GM18951 (cell line): ENCODE results near the gene SPATA24.
"Not testable (repeated sequence)": the region's sequence is repeated elsewhere in the genome, so short reads cannot be mapped to it uniquely, and the experiment has no call there.

Experiments used
- POLR2A ChIP-seq: IDR thresholded peaks from 4 replicates; pipeline ENCODE4 v1.6.1; 2011; ENCODE audit warnings: mild to moderate bottlenecking; ENCODE audit not compliant: insufficient read length, insufficient read depth; ENCODE audit errors: extremely low read depth
- in situ Hi-C: fragments of 300-500 bp; cut with MboI; formaldehyde crosslinking; loops from one replicate; pipeline ENCODE4 v1.12.0; 2022; ENCODE audit warnings: low sequenced_read_pairs, mixed read lengths, inconsistent platforms; ENCODE audit not compliant: unreplicated experiment

SPATA24 gene

GRCh38 chr5:139410993-139411828 lies 7.3 kb upstream of the SPATA24 start:
- in situ Hi-C loops = no loop called here
- TF ChIP-seq POLR2A = no peak

- in situ Hi-C loops = no loop called here
- no peak for TF ChIP-seq POLR2A
Measured at GRCh38 chr5:139410121-139410992, 6.5 kb upstream of the SPATA24 start.

GRCh38 chr5:139409116-139409515 lies 5.2 kb upstream of the SPATA24 start:
- in situ Hi-C loops = not testable (repeated sequence)

GRCh38 chr5:139408191-139408590 lies 4.3 kb upstream of the SPATA24 start:
- in situ Hi-C loops = no loop called here
- no peak for TF ChIP-seq POLR2A

- in situ Hi-C loops = no loop called here
- TF ChIP-seq POLR2A = no peak
Measured at GRCh38 chr5:139407517-139407916, 3.6 kb upstream of the SPATA24 start.

GRCh38 chr5:139406963-139407362 lies 3.1 kb upstream of the SPATA24 start:
- in situ Hi-C loops = no loop called here
- TF ChIP-seq POLR2A = no peak

- in situ Hi-C loops = no loop called here
Measured at GRCh38 chr5:139404484-139404840, 573 bp upstream of the SPATA24 start.

GRCh38 chr5:139403418-139403786 lies 487 bp downstream of the SPATA24 start:
- TF ChIP-seq POLR2A = peak; percentile 0
- in situ Hi-C loops = no loop called here

More at GRCh38 chr5:139404484-139404840, 573 bp upstream of the SPATA24 start:
- TF ChIP-seq POLR2A = no peak

- TF ChIP-seq POLR2A = no peak
- in situ Hi-C loops = no loop called here
Measured at GRCh38 chr5:139402561-139403158, 1.2 kb downstream of the SPATA24 start.

GRCh38 chr5:139401546-139401945 lies 2.3 kb downstream of the SPATA24 start:
- in situ Hi-C loops = no loop called here
- TF ChIP-seq POLR2A = no peak

GRCh38 chr5:139399501-139400121 lies 4.3 kb downstream of the SPATA24 start:
- in situ Hi-C loops = no loop called here
- TF ChIP-seq POLR2A = peak; percentile 34

GRCh38 chr5:139397921-139398320 lies 6.0 kb downstream of the SPATA24 start:
- TF ChIP-seq POLR2A = no peak
- in situ Hi-C loops = no loop called here

- in situ Hi-C loops = no loop called here
- no peak for TF ChIP-seq POLR2A
Measured at GRCh38 chr5:139396691-139397090, 7.2 kb downstream of the SPATA24 start.
